HG03354 (cell line): ENCODE data around the gene RANBP17.
"Not testable (repeated sequence)": the region's sequence is repeated elsewhere in the genome, so short reads cannot be mapped to it uniquely, and the experiment has no call there.

Experiments
- ATAC-seq: cut with Tn5 transposase; IDR thresholded peaks from one replicate; pipeline ENCODE4 v1.9.1; 2021; ENCODE audit warnings: mild to moderate bottlenecking; ENCODE audit not compliant: unreplicated experiment, poor library complexity, severe bottlenecking

Gene RANBP17

DNA sequence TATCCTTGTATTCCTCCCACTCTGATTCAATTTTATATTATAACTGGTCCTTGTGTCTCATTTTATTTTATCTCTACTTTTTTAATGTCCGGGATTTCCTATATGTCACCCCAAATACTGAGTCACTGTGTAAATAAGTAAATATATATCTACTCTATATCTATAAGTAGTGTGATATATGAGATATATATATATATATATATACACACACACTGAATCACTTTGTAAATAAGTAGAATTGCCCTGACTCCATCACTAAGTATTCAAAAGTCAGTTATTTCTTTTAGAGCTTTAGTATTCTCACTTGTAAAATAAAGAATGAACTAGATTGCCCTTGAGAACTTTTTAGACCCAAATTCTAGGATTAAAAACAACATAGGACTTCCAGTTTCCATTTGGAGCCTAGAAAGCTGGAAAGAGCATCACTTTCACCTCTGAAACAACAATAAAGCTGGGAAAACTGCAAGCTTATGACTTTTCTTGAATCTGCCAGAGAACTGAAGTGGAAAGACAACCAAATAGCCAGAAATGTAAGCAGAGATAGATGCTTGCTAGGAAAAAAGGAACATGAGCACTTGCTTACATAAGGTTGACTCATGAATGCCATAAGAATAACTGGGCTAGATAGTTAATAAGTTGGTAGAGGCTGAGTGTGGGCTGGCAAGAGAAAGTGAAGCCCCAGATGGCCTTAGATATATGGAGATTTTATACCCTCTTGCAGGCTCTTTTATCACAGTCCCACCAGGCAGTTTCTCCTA, 276.1 kb downstream of the RANBP17 start:
- ATAC-seq = no peak

DNA sequence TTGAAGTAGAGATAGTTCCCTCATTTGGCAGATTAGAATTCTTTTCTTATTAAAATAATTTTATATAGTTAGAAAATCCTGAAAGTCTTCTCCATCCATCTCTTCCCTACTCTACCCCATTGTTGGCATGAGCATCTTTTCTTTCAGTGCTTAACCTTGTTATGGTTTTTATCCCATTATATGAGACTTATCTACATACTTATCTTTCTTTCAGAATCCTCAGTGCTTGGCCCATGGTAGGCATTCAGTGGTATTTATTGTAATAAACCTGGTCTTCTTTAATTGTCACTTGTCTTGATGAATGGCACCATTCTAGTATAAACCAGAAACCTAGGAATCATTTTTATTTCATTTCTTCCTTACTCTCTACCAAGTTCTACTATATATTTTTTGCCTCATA, 277.4 kb downstream of the RANBP17 start:
- no peak for ATAC-seq

DNA sequence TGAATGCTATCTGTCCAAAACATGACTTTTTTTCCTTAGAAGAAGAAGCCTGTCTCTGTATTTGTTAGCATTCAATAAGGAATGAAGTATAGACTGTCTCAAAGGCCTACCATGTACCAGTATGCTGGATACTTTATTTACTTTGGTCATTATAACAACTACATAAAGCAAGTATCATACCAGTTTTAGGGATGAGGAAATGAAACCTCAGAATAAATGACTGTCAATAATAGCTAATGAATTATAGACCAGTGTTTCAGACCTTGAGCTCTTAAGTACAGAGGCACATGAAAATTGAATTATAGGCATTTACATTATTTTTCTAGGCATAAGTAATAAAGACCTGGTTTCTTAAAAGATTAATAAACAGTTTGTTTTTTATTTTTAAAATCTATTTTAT, 280.8 kb downstream of the RANBP17 start:
- ATAC-seq = peak; percentile 85

DNA sequence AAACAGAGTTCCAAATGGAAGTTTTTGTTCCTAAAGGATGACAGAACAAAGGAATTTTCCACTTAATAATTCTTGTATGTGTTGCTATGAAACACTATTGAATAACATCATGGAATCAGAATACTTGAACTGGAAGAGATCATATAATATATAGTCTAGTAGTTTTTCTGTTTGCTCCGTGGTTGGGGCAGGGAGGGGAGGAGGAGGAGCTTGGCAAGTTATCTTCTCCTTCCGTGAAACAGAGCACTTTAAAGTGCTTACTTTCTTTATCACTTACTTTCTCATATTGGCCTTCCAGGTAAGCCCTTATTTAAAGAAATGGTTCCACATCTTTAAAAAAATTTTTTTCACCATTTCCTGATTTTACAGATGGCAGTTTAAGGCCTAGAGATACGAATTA, 281.4 kb downstream of the RANBP17 start:
- ATAC-seq = no peak

- no peak for ATAC-seq
These were observed 282.1 kb downstream of the RANBP17 start for GRCh38 chr5:171143926-171144325.

DNA sequence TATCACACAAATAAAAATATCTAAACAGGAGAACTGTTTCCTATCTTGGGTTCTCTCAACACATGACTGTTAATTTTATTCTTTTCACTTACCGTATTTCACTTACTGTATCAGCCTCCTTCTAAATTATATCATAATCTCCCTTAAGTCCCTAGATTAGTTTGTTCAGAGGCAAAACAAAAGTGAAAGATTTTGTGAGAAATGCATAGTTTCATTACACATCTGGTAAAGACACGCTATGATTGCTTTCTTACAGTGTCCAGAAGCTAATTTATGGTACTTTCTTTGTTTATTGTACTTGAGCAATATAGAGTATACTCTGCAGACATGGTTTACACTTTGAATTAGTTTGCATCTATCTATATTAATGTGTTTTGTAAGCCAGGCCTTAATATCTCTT, 287.5 kb downstream of the RANBP17 start:
- ATAC-seq = peak; percentile 83

DNA sequence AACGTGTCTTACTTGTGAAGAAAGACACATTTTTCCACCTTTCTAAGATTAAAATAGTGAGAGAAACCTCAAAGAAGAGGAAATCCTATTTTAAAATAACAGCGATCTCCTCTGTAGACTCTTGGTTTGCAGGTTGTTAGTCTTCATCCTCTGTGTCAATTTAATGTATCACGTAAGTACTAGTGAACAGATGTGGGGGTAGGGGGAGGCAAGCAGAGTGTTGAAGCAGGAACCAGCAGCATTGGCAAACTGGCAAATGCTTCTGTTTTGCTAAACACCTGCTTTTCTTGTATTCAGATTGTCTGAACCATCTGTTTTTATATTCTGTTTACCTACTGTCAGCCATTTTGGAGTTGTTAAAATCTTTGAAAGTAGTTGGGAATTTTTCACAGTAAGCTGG, 288.0 kb downstream of the RANBP17 start:
- ATAC-seq = no peak

GRCh38 chr5:171152382-171152781, 290.6 kb downstream of the RANBP17 start:
- no peak for ATAC-seq

GRCh38 chr5:171155621-171156020, 293.8 kb downstream of the RANBP17 start:
- no peak for ATAC-seq

DNA sequence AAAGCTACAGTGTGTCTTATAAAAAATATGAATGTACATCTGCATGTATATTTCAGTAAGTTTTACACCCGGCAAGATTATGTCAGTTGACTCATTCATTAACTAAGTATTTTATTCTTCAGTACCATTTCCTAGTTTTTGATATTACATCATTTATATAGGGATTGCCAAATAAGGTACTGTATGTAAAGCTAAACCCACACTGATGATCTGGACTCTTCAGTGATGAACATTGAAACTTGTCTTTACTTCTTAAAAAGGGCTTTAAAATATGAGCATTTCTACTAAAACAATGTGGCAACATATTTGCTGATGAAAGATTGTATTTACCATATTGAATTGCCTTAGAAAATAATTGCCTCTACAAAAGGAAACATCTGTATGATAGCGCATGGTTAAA, 295.5 kb downstream of the RANBP17 start:
- ATAC-seq = no peak

DNA sequence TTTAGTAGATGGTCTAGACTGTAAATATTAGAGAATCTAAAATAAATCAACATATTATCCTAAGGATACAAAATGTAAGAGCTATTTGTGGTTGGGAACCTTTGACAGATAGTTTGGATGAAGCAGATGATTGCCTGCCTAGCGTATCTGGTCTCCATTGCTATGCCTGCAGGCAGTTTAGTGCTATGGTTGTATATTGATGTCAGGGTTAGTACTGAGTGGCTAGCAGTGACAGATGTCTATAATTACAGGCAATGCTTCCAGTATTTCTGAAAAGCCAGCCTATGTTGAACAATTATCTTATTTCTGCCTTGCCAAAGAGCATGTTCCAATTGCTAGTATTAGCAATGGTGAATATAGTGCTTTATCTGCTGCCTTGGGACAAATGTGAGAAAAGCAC, 296.0 kb downstream of the RANBP17 start:
- no peak for ATAC-seq

DNA sequence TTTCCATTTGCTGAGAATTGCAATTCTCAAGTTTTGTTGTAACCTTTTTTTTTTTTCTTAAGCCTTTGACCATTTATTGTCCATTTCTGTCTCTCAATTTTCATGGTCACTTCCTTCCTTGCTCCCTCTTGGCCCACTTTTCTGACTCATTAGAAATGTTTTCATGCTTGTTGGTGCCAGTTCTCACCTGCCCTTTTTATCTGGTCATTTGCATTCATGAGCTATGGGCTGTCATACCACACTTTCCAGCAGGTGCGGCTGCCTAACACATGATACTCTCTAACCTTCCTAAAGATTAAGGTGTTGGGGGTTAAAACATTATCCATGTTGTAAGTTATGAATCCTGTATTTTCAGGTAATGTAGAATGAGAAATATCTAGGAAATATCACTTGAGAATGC, 296.8 kb downstream of the RANBP17 start:
- ATAC-seq = no peak

DNA sequence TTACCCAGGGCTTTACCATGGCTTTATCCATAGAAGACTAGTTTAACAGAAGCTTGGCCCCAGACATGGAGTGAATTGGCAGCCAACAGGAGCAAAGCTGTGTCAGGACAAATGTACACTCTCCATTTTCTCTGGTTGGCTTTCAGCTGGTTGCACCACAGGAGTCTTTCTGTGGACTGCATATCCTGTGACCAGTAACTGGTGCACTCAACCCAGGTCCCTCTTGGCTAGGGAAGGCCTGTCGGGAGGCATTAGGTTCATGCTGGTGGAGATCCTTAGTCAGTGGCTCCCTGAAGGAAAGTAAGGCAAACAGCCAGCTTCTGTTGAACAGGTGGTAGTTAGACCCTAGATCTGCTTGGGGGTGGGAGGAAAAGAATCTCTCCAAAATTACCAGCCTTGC, 300.3 kb downstream of the RANBP17 start:
- no peak for ATAC-seq

- ATAC-seq = peak; percentile 85
These were observed 300.8 kb downstream of the RANBP17 start for GRCh38 chr5:171162596-171162995.

- no peak for ATAC-seq
These were observed 304.9 kb downstream of the RANBP17 start for GRCh38 chr5:171166766-171167165.

GRCh38 chr5:171168171-171168570, 306.4 kb downstream of the RANBP17 start:
- no peak for ATAC-seq

DNA sequence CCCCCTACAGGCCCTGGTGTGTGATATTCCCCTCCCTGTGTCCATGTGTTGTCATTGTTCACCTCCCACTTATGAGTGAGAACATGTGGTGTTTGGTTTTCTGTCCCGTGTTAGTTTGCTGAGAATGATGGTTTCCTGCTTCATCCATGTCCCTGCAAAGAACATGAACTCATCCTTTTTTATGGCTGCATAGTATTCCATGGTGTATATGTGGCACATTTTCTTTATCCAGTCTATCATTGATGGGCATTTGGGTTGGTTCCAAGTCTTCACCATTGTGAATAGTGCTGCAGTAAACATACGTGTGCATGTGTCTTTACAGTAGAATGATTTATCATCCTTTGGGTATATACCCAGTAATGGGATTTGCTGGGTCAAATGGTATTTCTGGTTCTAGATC, 313.1 kb downstream of the RANBP17 start:
- ATAC-seq = not testable (repeated sequence)

DNA sequence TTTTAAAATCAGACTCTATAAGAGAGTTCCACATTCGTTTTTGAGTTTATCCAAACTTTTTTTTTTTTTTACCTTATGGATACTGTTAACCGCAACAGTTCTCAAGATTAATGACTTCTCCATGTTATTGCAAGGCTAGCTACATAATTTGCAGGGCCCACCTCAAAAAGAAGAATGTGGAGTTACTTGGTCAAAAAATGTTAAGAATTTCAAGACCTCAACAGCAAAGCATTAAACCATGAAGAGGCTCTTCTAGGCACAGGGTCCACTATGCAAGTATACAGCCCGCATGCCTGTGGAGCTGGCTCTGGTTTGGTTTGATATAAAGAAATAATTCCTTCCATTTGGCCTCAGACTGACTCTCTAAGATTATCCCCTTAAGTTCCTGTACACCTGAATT, 313.9 kb downstream of the RANBP17 start:
- ATAC-seq = no peak

GRCh38 chr5:171178190-171178589, 316.4 kb downstream of the RANBP17 start:
- ATAC-seq = not testable (repeated sequence)

GRCh38 chr5:171188016-171188415, 326.2 kb downstream of the RANBP17 start:
- ATAC-seq = no peak

DNA sequence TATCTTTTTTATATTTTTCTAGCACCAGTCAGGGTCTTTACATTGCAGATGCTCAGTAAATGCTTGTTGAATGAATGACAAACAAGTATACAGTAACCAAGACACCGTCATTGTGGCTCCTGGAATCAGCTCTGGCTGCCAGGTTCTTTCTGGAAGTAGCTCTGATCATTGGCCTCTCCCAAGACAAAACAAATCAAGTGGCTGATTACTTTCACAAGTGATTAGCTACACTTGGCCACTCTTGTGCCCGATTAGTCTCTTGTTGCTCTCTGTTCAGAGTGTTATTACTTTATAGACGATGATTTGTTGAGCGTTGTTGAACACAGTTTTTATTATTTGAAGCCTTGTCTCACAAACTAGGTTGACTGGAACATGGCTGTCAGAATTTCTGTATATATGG, 327.6 kb downstream of the RANBP17 start:
- ATAC-seq = no peak

DNA sequence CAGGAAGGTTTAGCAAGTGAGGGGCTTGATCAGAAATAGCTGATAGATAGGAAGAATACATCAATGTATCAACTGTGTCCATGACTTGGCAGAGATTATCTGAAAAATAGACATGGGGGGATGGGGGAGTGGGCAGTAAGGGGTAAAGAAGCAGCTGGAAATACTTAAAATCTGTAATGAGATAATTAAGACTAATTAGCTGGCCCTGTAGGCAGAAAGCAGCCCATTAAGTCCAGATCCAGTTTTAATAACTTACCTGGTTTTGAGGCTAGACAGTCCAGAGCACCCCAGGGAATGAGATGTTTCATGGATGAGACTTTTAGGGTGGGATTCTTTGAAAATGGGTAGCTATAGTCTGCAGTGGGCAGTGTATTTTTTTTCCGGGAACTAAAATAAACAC, 330.3 kb downstream of the RANBP17 start:
- no peak for ATAC-seq
